K562 (cell line): ENCODE results near the gene ATG7. TPM values are rescaled to one million over a fixed set of nuclear protein-coding genes. Genes with fewer than 3 reads are reported as not detected.

Experiments used
- ATAC-seq: fragments of 200-7000 bp; cut with Tn5 transposase; 3 replicates; pipeline ENCODE4 v1.9.1; 2020; ENCODE audit warnings: moderate library complexity
- BruUV-seq: library from RNA; stranded (reverse); fragments of 400-500 nt; replicated peaks from 2 replicates; lab custom pipeline; 2021; lab: Mats Ljungman, UMichigan
- CTCF ChIA-PET: fragments of 300-600 bp; formaldehyde crosslinking; extraction: SDS; loops from one replicate; lab custom pipeline; 2021; ENCODE audit warnings: low intra/inter-chr PET ratio; lab: Yijun Ruan, JAX
- POLR2A ChIA-PET: fragments of 300-600, 350-650 bp; sonication (Branson Sonifier 250); formaldehyde crosslinking; extraction: SDS; loops from one replicate; lab custom pipeline; 2021; ENCODE audit warnings: antibody characterized with exemption, inconsistent platforms; lab: Yijun Ruan, JAX
- DNase-seq, 4 experiments: peaks; one replicate each; pipeline versions ENCODE4 v3.0.0 to v3.0.0-alpha.2; 2011 to 2018; ENCODE audit warnings: low spot score in 3 of 4, mixed read lengths in 3 of 4; ENCODE audit errors: extremely low read depth in 1 of 4
- FAIRE-seq: peaks from 2 replicates; lab custom pipeline; 2011; peaks lifted over from hg19 to GRCh38; lab: Jason Lieb, UNC
- H2AFZ ChIP-seq: 2 replicates; pipeline ENCODE4 v1.6.0; 2011; ENCODE audit warnings: low read depth, low read length, control low read depth, inconsistent platforms
- H3K27ac ChIP-seq: fragments of 200-600 bp; 3 replicates; pipeline ENCODE4 v1.8.0; 2011; ENCODE audit warnings: low read depth, mild to moderate bottlenecking, control low read depth, inconsistent platforms, low read length, moderate library complexity, mixed read lengths; ENCODE audit errors: extremely low read depth
- H3K27me3 ChIP-seq, 2 experiments: fragments of 300-600 bp in 1 of 2; 2 replicates in 1 of 2; 3 replicates in 1 of 2; pipeline versions ENCODE4 v1.6.0 to v1.8.0; 2011; ENCODE audit warnings: inconsistent platforms in 2 of 2, low read length in 2 of 2, mild to moderate bottlenecking in 1 of 2, mixed read lengths in 1 of 2, moderate library complexity in 1 of 2; ENCODE audit not compliant: control insufficient read depth in 2 of 2, insufficient read depth in 2 of 2
- H3K36me3 ChIP-seq: fragments of 300-600 bp; 3 replicates; pipeline ENCODE4 v1.8.0; 2011; ENCODE audit warnings: mild to moderate bottlenecking, low read length, inconsistent platforms; ENCODE audit not compliant: control insufficient read depth, insufficient read depth
- H3K4me1 ChIP-seq, 2 experiments: fragments of 200-600 bp in 1 of 2; replicated peaks in 1 of 2; 2 replicates in 1 of 2; 3 replicates in 1 of 2; pipeline versions ENCODE4 v1.5.1 to v1.8.0; 2011; ENCODE audit warnings: inconsistent platforms in 2 of 2, low read length in 2 of 2, mild to moderate bottlenecking in 1 of 2, mixed read lengths in 1 of 2, moderate library complexity in 1 of 2; ENCODE audit not compliant: control insufficient read depth in 2 of 2, insufficient read depth in 2 of 2
- H3K4me2 ChIP-seq: 2 replicates; pipeline ENCODE4 v1.6.1; 2011; ENCODE audit warnings: low read length, control low read depth, inconsistent platforms, mixed read lengths; ENCODE audit not compliant: insufficient read depth
- H3K4me3 ChIP-seq: fragments of 200-600 bp; sonication (generic), shearing (Covaris generic); 2 replicates; pipeline ENCODE4 v1.5.1; 2016; ENCODE audit warnings: control low read depth, inconsistent platforms
- H3K79me2 ChIP-seq: fragments of 200-600 bp; 3 replicates; pipeline ENCODE4 v1.8.0; 2011; ENCODE audit warnings: low read length, inconsistent platforms; ENCODE audit not compliant: control insufficient read depth, insufficient read depth
- H3K9ac ChIP-seq, 2 experiments: 2 replicates each; pipeline versions ENCODE4 v1.6.0 to v1.6.1; 2011; ENCODE audit warnings: low read depth in 2 of 2, low read length in 2 of 2, control low read depth in 1 of 2, inconsistent platforms in 1 of 2, mild to moderate bottlenecking in 1 of 2, mixed read lengths in 1 of 2; ENCODE audit not compliant: insufficient read depth in 1 of 2
- H3K9me1 ChIP-seq: one replicate; pipeline ENCODE4 v1.6.0; 2011; ENCODE audit warnings: inconsistent platforms, mild to moderate bottlenecking, low read length, moderate library complexity; ENCODE audit not compliant: control insufficient read depth, insufficient read depth
- H3K9me3 ChIP-seq: replicated peaks from 2 replicates; pipeline ENCODE4 v1.5.1; 2011; ENCODE audit warnings: low read depth, low read length, inconsistent platforms; ENCODE audit not compliant: control insufficient read depth, insufficient read depth
- H4K20me1 ChIP-seq: replicated peaks from 2 replicates; pipeline ENCODE4 v1.6.1; 2011; ENCODE audit warnings: low read length, inconsistent platforms, mixed read lengths; ENCODE audit not compliant: control insufficient read depth, insufficient read depth
- DLX4 ChIP-seq: fragments of 250-450 bp; sonication (Bioruptor Pico); IDR thresholded peaks from 2 replicates; pipeline ENCODE4 v1.6.1; 2021; ENCODE audit warnings: mild to moderate bottlenecking
- ESRRB ChIP-seq: fragments of 250-450 bp; sonication (Bioruptor Pico); IDR thresholded peaks from 2 replicates; pipeline ENCODE4 v1.5.0; 2020; ENCODE audit warnings: mild to moderate bottlenecking, moderate library complexity, borderline replicate concordance
- FOXK1 ChIP-seq: sonication (generic); formaldehyde crosslinking; IDR thresholded peaks from 2 replicates; pipeline ENCODE4 v1.8.0; 2022; ENCODE audit warnings: missing genetic modification reagents, mild to moderate bottlenecking, borderline replicate concordance
- HES1 ChIP-seq: fragments of 450-650 bp; IDR thresholded peaks from 2 replicates; pipeline ENCODE4 v1.6.1; 2016; ENCODE audit warnings: low read depth, mild to moderate bottlenecking, moderate library complexity
- HMGN3 ChIP-seq: IDR thresholded peaks from 2 replicates; pipeline ENCODE4 v1.6.1; 2011; ENCODE audit warnings: borderline replicate concordance, low read depth, mild to moderate bottlenecking, mixed read lengths, low read length; ENCODE audit not compliant: insufficient read length; ENCODE audit errors: extremely low read depth
- PML ChIP-seq: IDR thresholded peaks from 2 replicates; pipeline ENCODE4 v1.6.1; 2012; ENCODE audit warnings: low read length, inconsistent platforms
- RBM25 ChIP-seq: fragments of 200-400 bp; formaldehyde crosslinking; IDR thresholded peaks from 2 replicates; pipeline ENCODE4 v1.6.1; 2018; ENCODE audit warnings: low read length, low read depth, moderate library complexity; ENCODE audit not compliant: severe bottlenecking
- TFAM ChIP-seq: fragments of 250-450 bp; sonication (Bioruptor Pico); conservative IDR thresholded peaks from 2 replicates; pipeline ENCODE4 v1.5.0; 2021; ENCODE audit warnings: mild to moderate bottlenecking, moderate library complexity
- ZNF780A ChIP-seq: fragments of 250-450 bp; sonication (Bioruptor Pico); IDR thresholded peaks from 2 replicates; pipeline ENCODE4 v1.5.0; 2021; ENCODE audit warnings: mild to moderate bottlenecking
- in situ Hi-C: fragments of 300-500 bp; cut with MboI; formaldehyde crosslinking; loops from 4 replicates; pipeline ENCODE4 v1.15.0; 2018; ENCODE audit warnings: inconsistent platforms, mixed read lengths
- intact Hi-C: fragments of 100-400 bp; cut with micrococcal nuclease; formaldehyde crosslinking; loops from 2 replicates; pipeline ENCODE4 v1.14.2; 2022
- polyA plus RNA-seq, 8 experiments: library from polyadenylated mRNA; depleted of rRNA in 4 of 8; stranded (reverse) in 5 of 8; unstranded in 3 of 8; fragments of >200 nt; fragmentation: Nextera tagmentation in 2 of 8; fragmentation: Illumina TruSeq in 1 of 8; extraction: Ambion mirVana in 2 of 8; extraction: Trizol in 1 of 8; gene quantifications; 2 replicates each; pipeline versions ENCODE4 v1.2.1 to v1.2.3, GENCODE V29; 2011 to 2014; ENCODE audit warnings: inconsistent platforms in 1 of 8, missing spikeins in 1 of 8
- total RNA-seq, 7 experiments: library from RNA; depleted of rRNA in 6 of 7; stranded (reverse); fragments of >200 nt in 6 of 7; fragmentation: Illumina TruSeq in 2 of 7; extraction: Trizol in 2 of 7; gene quantifications; 2 replicates each; pipeline versions ENCODE4 v1.2.1 to v1.2.3, GENCODE V29; 2011 to 2021; ENCODE audit warnings: low replicate concordance in 1 of 7

Gene ATG7
- total and polyA plus RNA-seq, 9 of the 15 experiments (the other 6 are each of a cell fraction or from before 2014, with no cell fraction given): 18.3 to 45.3 (median 33.6) TPM

- no peak overlapping the region for H3K4me2 ChIP-seq
- no peak overlapping the region for H3K4me3 ChIP-seq
- intact Hi-C loops: no loop called here
- H3K36me3 ChIP-seq: no peaks in the 10 kb centered on the region
- TF ChIP-seq HMGN3: no peak
- TF ChIP-seq TFAM: no peak
- TF ChIP-seq ESRRB: no peak
- no peak for TF ChIP-seq HES1
- no peak for TF ChIP-seq ZNF780A (CRISPR knock-in tag)
- TF ChIP-seq RBM25: no peak
- TF ChIP-seq PML: no peak
- no peak for TF ChIP-seq FOXK1 (CRISPR knock-in tag)
- no peak for TF ChIP-seq DLX4
- no peaks in the 10 kb centered on the region for H3K27me3 ChIP-seq
- no peaks in the 10 kb centered on the region; the same call in 1 of the 2 replicates for H3K9me3 ChIP-seq
- in situ Hi-C loops: no loop called here
- DNase-seq (no peak), ATAC-seq (no peak), FAIRE-seq (no peak)
- no peaks in the 10 kb centered on the region for H3K79me2 ChIP-seq
- no peaks in the 10 kb centered on the region for H4K20me1 ChIP-seq
- H3K9me1 ChIP-seq: no peaks in the 10 kb centered on the region
- CTCF ChIA-PET: no interaction called here
- POLR2A ChIA-PET: interaction anchor here (0.8 to 0.9 kb wide), 2 partner anchors 21 to 22 kb away, joined by 3 read pairs; no protein-coding TSS in a partner anchor
- no peaks in the 10 kb centered on the region for H3K4me1 ChIP-seq
- H2AFZ ChIP-seq: no peak overlapping the region
- H3K27ac ChIP-seq: no peak overlapping the region
- no TSS peak for BruUV-seq
- H3K9ac ChIP-seq: no peak overlapping the region
Measured at GRCh38 chr3:11411956-11412355, 139.8 kb downstream of the ATG7 start.
